GM12892 (cell line): ENCODE measurements around the gene TAOK3.

ENCODE experiments used
- DNase-seq: peaks from one replicate; pipeline ENCODE4 v3.0.0; 2011; ENCODE audit not compliant: insufficient read length
- FAIRE-seq: peaks from 2 replicates; lab custom pipeline; 2011; peaks lifted over from hg19 to GRCh38; lab: Jason Lieb, UNC
- POLR2A ChIP-seq: IDR thresholded peaks from 2 replicates; pipeline ENCODE4 v1.6.1; 2011; ENCODE audit warnings: low read depth, low read length, control low read depth
- POLR2AphosphoS5 ChIP-seq: IDR thresholded peaks from 2 replicates; pipeline ENCODE4 v1.6.1; 2011; ENCODE audit warnings: low read depth, low read length, control low read depth
- TAF1 ChIP-seq: IDR thresholded peaks from 2 replicates; pipeline ENCODE4 v1.6.1; 2011; ENCODE audit warnings: low read depth, mild to moderate bottlenecking, control low read depth, low read length, borderline replicate concordance

TAOK3 gene

DNA sequence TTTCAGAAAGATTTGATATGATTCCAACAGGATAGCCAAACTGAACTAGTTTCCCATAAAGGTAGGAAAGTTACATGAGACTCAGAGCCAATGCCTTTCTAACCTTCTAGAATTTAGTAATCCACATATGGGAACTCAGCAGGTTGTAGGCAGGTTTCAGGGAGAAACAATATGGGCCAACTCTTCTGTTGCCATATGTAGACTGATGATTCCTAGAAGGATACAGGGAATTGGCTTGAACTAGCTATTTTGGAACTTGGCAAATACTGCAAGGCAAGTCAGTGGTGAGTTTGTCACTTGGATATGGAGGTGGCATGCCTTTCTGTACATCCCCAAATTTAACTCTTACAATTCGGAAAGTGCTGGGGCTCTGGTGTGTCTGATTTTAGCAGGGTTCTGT, 19.1 kb upstream of the TAOK3 start:
- no peak for TF ChIP-seq POLR2AphosphoS5
- FAIRE-seq (no peak), DNase-seq (no peak)

DNA sequence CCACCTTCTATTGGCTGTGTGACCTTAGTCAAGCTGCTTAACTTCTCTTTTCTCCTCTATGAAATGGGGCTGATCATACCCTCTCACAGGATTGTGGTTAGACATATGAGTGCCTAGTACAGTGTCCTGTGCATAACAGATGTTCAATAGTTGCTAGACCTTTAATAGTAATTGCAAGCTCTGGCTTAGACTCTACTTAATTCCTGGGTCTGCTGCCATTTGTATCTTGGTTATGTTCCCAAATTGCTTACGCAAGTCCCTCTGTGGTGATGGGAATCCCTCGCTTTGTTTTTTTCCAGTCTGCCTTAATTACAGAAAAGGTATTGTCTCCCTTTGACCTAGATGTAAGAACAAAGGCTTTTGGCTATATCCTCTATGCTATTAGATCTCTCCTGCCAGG, 18.7 kb upstream of the TAOK3 start:
- no peak for FAIRE-seq
- TF ChIP-seq POLR2A (no peak), POLR2AphosphoS5 (no peak), TAF1 (no peak)
- no peak for DNase-seq

DNA sequence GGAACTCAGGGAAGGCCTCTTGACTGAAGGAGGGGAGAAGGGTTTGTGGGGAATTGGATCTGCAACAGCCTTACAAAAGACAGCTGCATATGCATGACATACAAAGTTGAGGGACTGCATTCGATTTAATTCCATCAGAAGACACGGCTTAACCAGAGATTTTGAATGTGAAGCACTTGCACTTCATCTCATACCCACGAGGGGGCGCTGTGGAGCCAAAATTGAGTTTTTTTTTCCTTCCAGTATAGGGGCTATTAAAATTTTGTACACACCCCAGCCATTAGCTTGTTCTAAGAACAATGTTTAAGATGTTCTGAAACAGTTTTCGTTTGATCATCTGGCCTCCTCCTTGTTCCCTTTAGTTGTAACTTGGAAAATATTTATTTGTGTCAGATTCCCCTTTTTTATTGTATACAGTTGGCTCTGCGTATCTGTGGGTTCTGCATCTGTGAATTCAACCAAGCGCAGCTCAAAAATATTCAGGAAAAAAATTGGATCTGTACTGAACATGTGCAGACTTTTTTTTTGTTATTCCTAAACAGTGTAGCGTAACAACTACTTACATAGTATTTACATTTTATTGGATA, 5.3 kb upstream of the TAOK3 start:
- no peak for DNase-seq
- FAIRE-seq = peak; percentile 51
- TF ChIP-seq TAF1 = no peak

DNA sequence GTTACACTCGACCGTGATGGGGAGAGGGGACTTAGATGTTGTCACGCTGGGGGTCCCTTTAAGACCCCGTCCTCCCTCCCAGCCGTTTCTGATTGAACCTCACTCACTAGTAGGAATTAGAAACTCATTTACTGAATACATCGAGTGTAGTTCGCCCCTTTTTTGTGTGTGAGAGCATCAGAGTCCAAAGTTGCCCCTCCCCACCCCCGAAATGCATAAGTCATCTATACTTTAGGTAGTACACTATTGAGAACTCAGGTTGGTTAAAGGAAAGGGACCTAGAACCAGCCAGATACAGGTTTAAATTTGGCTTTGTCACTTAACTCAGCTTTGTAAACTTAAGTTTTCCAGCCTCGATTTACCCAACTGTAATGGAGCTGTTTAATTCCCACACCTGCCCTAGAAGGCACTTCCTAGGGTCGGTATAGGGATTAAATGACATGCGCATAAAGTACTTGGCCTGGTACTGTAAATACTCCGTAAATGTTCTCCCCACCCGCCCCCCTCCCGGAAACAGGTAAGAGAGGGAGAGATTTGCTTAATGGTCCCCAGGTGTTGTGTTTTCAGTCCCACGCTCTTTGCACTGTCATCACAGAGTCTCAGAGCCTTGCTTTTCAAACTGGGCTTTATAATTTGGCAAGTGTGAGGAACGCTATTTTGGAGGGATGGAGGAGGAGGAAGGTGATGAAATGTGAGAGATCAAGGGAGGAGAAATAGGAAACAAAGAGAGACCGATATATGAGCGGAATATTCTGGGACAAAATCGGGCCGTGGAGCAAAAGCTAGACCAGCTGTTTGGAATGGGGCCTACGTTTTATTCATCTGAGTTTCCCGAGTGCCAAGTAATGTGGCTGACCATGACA, 4.5 kb upstream of the TAOK3 start:
- FAIRE-seq (peak; percentile 38), DNase-seq (no peak)
- TF ChIP-seq TAF1 = no peak
- no peak for TF ChIP-seq POLR2AphosphoS5
- no peak for TF ChIP-seq POLR2A

DNA sequence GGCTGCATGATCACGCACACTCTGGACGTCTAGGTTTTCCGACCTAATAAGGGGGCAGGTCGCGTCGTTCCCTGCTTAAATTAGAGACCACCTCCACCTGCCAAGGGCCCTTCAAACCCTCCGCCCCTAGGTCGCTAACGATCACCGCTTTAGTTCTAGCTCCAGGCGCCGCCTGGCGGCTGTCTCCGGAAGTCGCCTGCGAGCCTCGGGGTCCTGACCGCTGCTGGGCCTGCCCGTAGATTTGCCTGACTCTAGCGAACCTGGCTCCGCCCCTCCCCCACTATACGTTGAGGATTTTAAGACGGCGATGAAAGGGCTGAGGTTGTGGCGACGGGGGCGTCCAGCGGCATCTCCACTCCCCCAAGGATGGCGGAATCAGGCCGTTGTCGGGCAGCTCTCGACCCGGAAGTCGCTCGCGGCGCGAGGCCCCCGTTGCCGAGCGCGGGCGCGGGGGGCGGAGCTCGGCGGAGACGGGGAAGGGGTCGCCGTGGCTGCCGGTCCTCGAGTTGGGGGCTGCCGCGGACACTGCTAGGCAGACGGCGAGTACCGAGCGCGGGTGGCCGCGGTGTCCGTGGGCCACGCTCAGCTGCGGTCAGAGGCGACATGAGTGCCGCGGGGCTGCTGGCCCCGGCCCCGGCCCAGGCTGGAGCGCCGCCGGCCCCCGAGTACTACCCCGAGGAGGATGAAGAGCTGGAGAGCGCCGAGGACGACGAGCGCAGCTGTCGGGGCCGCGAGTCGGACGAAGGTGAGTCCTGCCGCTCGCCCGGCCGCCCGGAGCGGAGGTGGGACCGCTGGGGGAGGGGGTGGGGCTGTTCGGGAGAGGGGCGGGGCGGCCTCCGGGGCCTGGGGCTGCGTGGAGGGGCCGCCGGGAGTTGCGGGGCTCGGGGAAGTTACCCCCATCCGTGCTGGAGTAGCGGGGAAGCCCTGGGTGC, 3.6 kb upstream of the TAOK3 start, which contains the start of gene SUDS3:
Gene SUDS3, plus strand, starts transcription at position 467 of the 932 bp plus-strand sequence. Its CDS starts 137 bp downstream, at position 604.
- FAIRE-seq (peak; percentile 94), DNase-seq (peak; percentile 71)
- peak; percentile 66; the same call in 1 of the 2 replicates for TF ChIP-seq POLR2A
- no peak for TF ChIP-seq TAF1

DNA sequence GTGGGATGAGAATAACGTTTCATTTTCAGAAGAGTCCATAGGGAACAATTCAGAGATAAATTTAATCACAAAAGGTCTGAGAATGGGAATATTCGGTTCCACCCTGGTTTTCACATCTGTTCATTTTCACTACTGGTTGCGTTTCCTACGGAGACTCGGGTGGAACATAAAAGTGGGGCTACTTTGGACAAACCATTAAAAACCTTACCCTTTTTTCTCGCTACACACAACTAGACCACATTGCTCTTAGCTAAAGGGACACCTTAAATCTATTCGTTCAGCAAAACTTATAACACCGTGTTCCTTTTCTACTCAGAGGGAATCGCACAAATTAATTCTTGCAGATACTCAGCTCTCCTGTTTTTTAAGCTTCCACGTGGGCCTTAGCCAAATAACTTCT, 2.6 kb upstream of the TAOK3 start:
- no peak for TF ChIP-seq POLR2A
- TF ChIP-seq TAF1 = no peak
- no peak for TF ChIP-seq POLR2AphosphoS5
- FAIRE-seq (no peak), DNase-seq (no peak)

DNA sequence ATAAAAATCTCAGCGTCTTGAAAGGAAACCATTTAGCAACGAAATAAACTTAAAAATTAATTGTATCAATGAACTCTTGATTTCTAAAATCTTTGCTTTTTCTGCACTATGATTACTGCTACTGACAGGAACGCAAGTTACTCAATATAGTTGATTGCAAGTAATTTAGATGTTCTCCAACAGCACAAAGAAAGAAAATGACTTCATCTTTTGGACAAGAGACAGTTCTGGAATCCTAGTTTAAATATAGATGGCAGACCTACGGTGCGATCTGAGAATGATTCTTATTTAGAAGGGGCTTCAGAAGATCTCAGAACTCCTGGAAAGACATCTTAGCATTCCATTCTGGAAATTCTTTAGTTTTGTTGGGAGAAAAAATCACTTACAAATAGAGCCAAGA, 2.2 kb upstream of the TAOK3 start:
- FAIRE-seq = no peak
- no peak for DNase-seq
- TF ChIP-seq POLR2A = no peak

DNA sequence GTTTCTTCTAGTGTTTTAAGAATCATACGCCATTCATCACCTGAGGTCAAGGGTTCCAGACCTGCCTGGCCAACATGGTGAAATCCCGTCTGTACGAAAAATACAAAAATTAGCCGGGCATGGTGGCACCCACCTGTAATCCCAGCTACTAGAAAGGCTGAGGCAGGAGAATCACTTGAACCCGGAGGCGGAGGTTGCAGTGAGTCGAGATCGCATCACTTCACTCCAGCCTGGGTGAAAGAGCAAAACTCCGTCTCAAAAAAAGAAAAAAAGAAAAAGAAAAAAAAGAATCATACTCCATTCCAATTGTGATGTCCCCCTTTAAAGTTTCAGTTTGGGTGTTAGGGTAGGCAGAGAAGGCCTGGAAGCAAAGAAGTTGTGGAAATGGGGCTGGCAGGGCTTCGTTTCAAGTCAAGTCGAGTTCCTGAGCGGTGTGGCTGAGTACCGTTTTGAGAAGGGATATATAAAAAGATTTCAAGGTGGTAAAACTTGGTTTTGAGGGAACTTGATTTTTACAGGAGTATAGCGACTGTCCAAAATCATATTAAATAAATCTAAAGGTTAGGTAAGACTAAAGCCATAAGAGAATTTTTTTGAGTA, 1.5 kb upstream of the TAOK3 start:
- DNase-seq (no peak), FAIRE-seq (no peak)
- TF ChIP-seq POLR2AphosphoS5 (no peak), TAF1 (no peak), POLR2A (no peak)

DNA sequence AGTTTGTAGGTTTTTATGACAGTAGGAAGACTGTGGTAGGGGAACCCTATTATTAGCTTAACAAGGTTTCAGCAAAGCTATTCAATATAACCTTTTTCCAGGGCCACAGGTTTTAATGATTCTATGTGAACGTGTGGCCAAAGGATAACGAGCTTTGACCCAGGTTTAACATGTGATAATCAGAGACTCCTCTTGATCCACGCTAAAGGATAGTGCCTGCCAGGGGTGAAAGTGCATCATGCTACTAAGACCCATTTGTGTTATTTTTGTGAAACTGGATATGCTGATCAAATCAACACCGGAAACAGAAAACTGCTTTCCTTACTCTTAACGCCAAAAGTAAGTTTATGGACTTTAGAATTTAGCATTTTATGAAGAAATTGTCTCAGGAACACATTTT, 909 bp upstream of the TAOK3 start:
- no peak for TF ChIP-seq POLR2AphosphoS5
- no peak for TF ChIP-seq TAF1
- TF ChIP-seq POLR2A = no peak
- no peak for DNase-seq
- no peak for FAIRE-seq

DNA sequence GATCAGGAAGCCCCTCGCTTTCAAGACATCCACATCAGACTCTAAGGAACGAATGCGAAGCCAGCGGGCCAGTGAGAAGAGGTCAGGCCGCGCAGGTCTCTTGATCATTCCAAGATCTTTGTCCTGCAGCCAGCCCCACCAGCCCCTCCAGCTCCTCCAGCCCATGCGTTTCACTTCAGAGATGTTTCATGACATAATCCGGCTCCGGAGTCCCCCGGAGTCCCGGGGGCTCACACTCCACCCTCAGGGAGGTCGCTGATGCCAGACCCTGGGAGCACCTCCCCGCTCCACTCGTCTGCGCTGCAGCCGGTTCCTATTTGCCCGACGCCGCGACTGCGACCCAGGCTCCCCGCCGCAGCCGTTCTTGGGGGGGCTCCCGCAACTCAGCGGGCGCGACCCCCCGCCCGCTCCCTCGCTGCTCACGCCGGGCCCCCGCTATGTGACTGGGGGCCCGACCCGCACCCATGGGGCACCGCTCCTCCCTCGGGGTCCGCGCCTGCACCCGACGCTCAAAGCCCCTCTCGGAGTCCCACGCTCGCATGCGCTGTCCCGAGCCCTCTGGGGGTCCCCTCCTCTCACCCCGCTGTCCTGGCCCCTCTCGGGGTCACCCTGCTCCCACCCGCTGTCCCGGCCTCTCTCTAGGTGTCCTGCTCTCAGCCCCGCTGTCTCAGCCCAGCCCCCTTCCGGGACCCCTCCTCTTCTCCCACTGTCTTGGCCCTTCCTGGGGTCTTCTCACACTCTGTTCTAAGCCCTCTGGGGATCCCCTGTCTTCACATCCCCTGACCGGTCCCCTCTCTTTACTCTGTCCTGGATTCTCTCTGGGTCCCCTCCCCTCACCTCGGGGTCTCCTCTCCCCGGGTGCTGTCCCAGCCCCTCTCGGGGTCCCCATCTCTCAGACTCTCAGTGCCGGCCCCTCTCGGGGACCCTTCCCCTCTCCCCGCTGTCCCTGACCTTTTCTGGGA, 1.1 kb downstream of the TAOK3 start:
- FAIRE-seq = no peak
- TF ChIP-seq POLR2A = no peak
- TF ChIP-seq POLR2AphosphoS5 = no peak
- TF ChIP-seq TAF1 = no peak
- no peak for DNase-seq
